Astrocyte (in vitro differentiated cells and primary cell): ENCODE data around the gene OTOG. TPM values are rescaled to one million over a fixed set of nuclear protein-coding genes. Genes with fewer than 3 reads are reported as not detected.

ENCODE experiments used
- DNase-seq: peaks from one replicate; pipeline ENCODE4 v3.0.0-alpha.2; 2010; ENCODE audit warnings: low read depth
- FAIRE-seq: peaks from 2 replicates; lab custom pipeline; 2011; peaks lifted over from hg19 to GRCh38; lab: Jason Lieb, UNC
- H2AFZ ChIP-seq: 2 replicates; pipeline ENCODE4 v1.6.0; 2012; ENCODE audit warnings: low read depth, low read length, inconsistent platforms
- H3K27ac ChIP-seq: 2 replicates; pipeline ENCODE4 v1.5.1; 2011; ENCODE audit warnings: low read depth, low read length, inconsistent platforms
- H3K27me3 ChIP-seq: 2 replicates; pipeline ENCODE4 v1.6.0; 2011; ENCODE audit warnings: low read length, inconsistent platforms; ENCODE audit not compliant: insufficient read depth
- H3K36me3 ChIP-seq: 2 replicates; pipeline ENCODE4 v1.5.1; 2011; ENCODE audit warnings: low read length, inconsistent platforms; ENCODE audit not compliant: insufficient read depth
- H3K4me1 ChIP-seq: 2 replicates; pipeline ENCODE4 v1.5.1; 2011; ENCODE audit warnings: low read length, inconsistent platforms; ENCODE audit not compliant: insufficient read depth
- H3K4me2 ChIP-seq: 2 replicates; pipeline ENCODE4 v1.6.0; 2012; ENCODE audit warnings: low read length, inconsistent platforms
- H3K4me3 ChIP-seq: 2 replicates; pipeline ENCODE4 v1.5.1; 2011; ENCODE audit warnings: low read depth, mild to moderate bottlenecking, low read length, inconsistent platforms; ENCODE audit not compliant: insufficient read depth
- H3K79me2 ChIP-seq: 2 replicates; pipeline ENCODE4 v1.6.0; 2012; ENCODE audit warnings: mild to moderate bottlenecking, low read length, inconsistent platforms; ENCODE audit not compliant: insufficient read depth
- H3K9ac ChIP-seq: 2 replicates; pipeline ENCODE4 v1.6.0; 2012; ENCODE audit warnings: mild to moderate bottlenecking, low read length, inconsistent platforms
- H3K9me3 ChIP-seq: 2 replicates; pipeline ENCODE4 v1.5.1; 2012; ENCODE audit warnings: low read depth, mild to moderate bottlenecking, low read length, inconsistent platforms; ENCODE audit not compliant: insufficient read depth
- H4K20me1 ChIP-seq: 2 replicates; pipeline ENCODE4 v1.6.0; 2012; ENCODE audit warnings: low read length, inconsistent platforms; ENCODE audit not compliant: insufficient read depth
- H3K27ac Mint-ChIP-seq: one replicate; pipeline ENCODE4 v1.8.0; 2021; ENCODE audit warnings: mild to moderate bottlenecking, mixed read lengths; ENCODE audit not compliant: unreplicated experiment
- H3K27me3 Mint-ChIP-seq: one replicate; pipeline ENCODE4 v1.8.0; 2021; ENCODE audit warnings: low read depth, mixed read lengths; ENCODE audit not compliant: unreplicated experiment
- H3K36me3 Mint-ChIP-seq: one replicate; pipeline ENCODE4 v1.8.0; 2021; ENCODE audit warnings: low read depth, mixed read lengths; ENCODE audit not compliant: unreplicated experiment
- H3K4me1 Mint-ChIP-seq: one replicate; pipeline ENCODE4 v1.8.0; 2021; ENCODE audit warnings: low read depth, mixed read lengths; ENCODE audit not compliant: unreplicated experiment
- H3K4me3 Mint-ChIP-seq: one replicate; pipeline ENCODE4 v1.8.0; 2021; ENCODE audit warnings: mild to moderate bottlenecking, moderate library complexity, mixed read lengths; ENCODE audit not compliant: unreplicated experiment
- H3K9me3 Mint-ChIP-seq: one replicate; pipeline ENCODE4 v1.8.0; 2021; ENCODE audit warnings: mild to moderate bottlenecking, mixed read lengths; ENCODE audit not compliant: unreplicated experiment
- EZH2 ChIP-seq: IDR thresholded peaks from 2 replicates; pipeline ENCODE4 v1.6.1; 2012; ENCODE audit warnings: mild to moderate bottlenecking, low read length, inconsistent platforms; ENCODE audit not compliant: insufficient read depth
- total RNA-seq: library from RNA; stranded (reverse); gene quantifications from 2 replicates; pipeline ENCODE4 v1.2.1, GENCODE V29; 2021
- TF ChIP-seq, protein P1 (sequence below): IDR thresholded peaks from 2 replicates; pipeline ENCODE4 v1.5.1; 2011; ENCODE audit warnings: low read depth, mild to moderate bottlenecking, inconsistent platforms, low read length, moderate library complexity; ENCODE audit not compliant: insufficient read depth

OTOG gene
- total RNA-seq, 1 donor from 2014 or later: not detected

DNA sequence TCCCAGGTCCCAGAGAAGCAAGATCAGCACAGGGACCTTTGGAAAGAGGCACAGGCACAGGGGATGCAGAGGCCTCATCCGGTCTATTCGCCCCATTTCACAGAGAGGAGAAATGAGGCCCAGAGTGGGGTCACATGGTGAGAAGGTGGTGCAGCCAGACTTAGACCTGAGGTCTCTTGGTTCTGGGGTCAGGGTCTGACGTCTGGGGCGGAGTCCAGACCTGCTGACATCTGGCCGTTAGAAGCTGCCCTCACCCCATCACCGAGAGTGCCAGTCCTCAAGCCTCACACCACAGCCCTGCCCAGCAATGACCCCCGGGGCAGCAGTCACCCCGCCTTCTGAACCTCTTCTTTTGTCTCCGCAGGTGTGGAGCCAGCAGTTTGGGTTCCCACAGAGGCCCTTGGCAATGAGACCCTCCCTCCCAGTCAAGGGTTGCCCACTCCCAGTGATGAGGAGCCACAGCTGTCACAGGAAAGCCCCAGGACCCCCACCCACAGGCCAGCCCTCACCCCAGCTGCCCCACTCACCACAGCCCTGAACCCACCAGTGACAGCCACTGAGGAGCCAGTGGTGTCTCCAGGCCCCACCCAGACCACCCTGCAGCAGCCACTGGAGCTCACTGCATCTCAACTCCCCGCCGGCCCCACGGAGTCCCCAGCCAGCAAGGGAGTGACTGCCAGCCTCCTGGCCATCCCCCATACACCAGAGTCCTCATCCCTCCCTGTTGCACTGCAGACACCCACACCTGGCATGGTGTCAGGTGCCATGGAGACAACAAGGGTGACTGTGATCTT, 62.4 kb downstream of the OTOG start:
- Histone ChIP-seq H3K27me3 (no peaks in the 10 kb centered on the region), H3K36me3 (no peaks in the 10 kb centered on the region), H3K9ac (no peak overlapping the region), H3K79me2 (no peaks in the 10 kb centered on the region), H3K4me1 (no peaks in the 10 kb centered on the region), H3K4me2 (no peak overlapping the region), H2AFZ (no peak overlapping the region), H3K27ac (no peak overlapping the region), H3K4me3 (no peak overlapping the region), H4K20me1 (no peaks in the 10 kb centered on the region), H3K9me3 (no peaks in the 10 kb centered on the region)
- Mint-ChIP-seq H3K36me3 (no peaks in the 10 kb centered on the region), H3K4me1 (no peaks in the 10 kb centered on the region), H3K4me3 (no peak overlapping the region), H3K27ac (no peak overlapping the region), H3K9me3 (no peaks in the 10 kb centered on the region), H3K27me3 (peaks cover 58% of the 10 kb centered on the region)
- TF ChIP-seq EZH2: no peak
- TF ChIP-seq, protein P1, sequence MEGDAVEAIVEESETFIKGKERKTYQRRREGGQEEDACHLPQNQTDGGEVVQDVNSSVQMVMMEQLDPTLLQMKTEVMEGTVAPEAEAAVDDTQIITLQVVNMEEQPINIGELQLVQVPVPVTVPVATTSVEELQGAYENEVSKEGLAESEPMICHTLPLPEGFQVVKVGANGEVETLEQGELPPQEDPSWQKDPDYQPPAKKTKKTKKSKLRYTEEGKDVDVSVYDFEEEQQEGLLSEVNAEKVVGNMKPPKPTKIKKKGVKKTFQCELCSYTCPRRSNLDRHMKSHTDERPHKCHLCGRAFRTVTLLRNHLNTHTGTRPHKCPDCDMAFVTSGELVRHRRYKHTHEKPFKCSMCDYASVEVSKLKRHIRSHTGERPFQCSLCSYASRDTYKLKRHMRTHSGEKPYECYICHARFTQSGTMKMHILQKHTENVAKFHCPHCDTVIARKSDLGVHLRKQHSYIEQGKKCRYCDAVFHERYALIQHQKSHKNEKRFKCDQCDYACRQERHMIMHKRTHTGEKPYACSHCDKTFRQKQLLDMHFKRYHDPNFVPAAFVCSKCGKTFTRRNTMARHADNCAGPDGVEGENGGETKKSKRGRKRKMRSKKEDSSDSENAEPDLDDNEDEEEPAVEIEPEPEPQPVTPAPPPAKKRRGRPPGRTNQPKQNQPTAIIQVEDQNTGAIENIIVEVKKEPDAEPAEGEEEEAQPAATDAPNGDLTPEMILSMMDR: no peak
- DNase-seq: no peak
- FAIRE-seq: no peak

GRCh38 chr11:17610085-17610894, 63.2 kb downstream of the OTOG start:
- Histone ChIP-seq H2AFZ (no peak overlapping the region), H3K4me3 (no peak overlapping the region), H4K20me1 (no peaks in the 10 kb centered on the region), H3K9ac (no peak overlapping the region), H3K4me2 (no peak overlapping the region), H3K27ac (no peak overlapping the region), H3K4me1 (no peaks in the 10 kb centered on the region), H3K27me3 (no peaks in the 10 kb centered on the region), H3K36me3 (no peaks in the 10 kb centered on the region), H3K9me3 (no peaks in the 10 kb centered on the region), H3K79me2 (no peaks in the 10 kb centered on the region)
- Mint-ChIP-seq H3K27me3 (peaks cover 55% of the 10 kb centered on the region), H3K27ac (no peak overlapping the region), H3K9me3 (no peaks in the 10 kb centered on the region), H3K36me3 (no peaks in the 10 kb centered on the region), H3K4me3 (no peak overlapping the region), H3K4me1 (no peaks in the 10 kb centered on the region)
- DNase-seq (no peak), FAIRE-seq (no peak)
- TF ChIP-seq, protein P1: no peak
- TF ChIP-seq EZH2: no peak
